ENCODE results near the gene CD7. TPM values are rescaled to one million over a fixed set of nuclear protein-coding genes. Genes with fewer than 3 reads are reported as not detected.

CD7 gene
- total RNA-seq, 1 donor from 2014 or later = 0.52 TPM

DNA sequence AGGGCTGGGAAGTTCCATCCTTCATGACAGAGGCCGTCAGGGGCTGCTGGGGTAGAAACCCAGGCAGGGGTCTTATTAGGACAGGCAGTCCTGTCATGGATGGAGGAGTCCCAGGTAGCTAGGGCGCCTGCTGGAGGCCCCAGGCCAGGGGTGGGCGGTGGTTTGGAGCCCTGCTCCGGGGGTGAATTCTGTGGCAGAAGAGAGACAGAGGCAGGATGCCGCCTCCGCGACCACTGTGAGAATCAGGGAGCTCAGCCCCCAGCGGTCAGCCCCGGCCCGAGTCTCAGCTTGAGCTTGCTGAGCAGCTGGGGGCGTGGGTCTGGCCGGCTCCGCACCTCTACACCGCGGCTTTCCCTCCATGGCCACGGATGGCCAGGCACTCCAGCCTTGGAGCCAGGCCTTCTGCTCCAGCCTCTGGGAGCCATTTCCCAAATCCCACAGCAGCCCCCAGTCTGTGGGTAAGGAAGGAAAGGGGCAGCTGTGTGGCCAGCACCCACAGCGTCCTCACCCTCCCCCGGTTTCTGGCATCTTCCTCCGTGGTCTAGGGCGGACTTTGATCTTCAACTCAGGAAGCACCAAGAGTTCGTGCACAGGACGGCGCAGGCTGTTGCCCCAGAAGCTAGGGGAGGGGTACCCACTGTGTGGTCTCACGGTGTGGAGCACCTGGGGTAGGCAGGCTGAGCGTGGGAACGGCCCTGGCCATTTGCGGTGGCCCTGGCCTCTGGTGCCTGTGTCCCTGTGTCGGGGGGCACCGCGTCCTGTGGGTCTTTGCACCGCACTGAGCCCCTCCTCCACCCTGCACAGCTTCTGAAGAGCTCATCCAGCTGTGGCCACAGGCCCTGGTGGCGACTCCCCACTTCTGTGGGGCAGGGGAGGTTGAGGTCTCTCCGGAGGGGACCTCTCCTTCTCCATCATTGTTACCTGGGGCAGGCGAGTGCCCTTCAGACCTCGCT, 14.1 kb downstream of the CD7 start:
- Histone ChIP-seq H3K4me3 (ENCODE audit: low read length in 3 of 3) (no peak overlapping the region), H3K9me3 (ENCODE audit: control insufficient read depth in 3 of 3, low read length in 3 of 3) (no peaks in the 10 kb centered on the region), H3K36me3 (ENCODE audit: control insufficient read depth in 3 of 3, insufficient read depth in 3 of 3, low read length in 3 of 3) (no peaks in the 10 kb centered on the region), H3K27ac (ENCODE audit: low read depth, low read length) (no peak overlapping the region), H3K9ac (ENCODE audit: low read depth in 1 of 3, low read length in 3 of 3) (no peak overlapping the region), H3K4me1 (ENCODE audit: control insufficient read depth in 3 of 3, insufficient read depth in 3 of 3, low read length in 3 of 3) (peaks cover 8 to 18% (median 9%) of the 10 kb centered on the region in 3 donors), H3K27me3 (ENCODE audit: control insufficient read depth in 3 of 3, insufficient read depth in 3 of 3, low read length in 3 of 3) (no peaks in the 10 kb centered on the region)

DNA sequence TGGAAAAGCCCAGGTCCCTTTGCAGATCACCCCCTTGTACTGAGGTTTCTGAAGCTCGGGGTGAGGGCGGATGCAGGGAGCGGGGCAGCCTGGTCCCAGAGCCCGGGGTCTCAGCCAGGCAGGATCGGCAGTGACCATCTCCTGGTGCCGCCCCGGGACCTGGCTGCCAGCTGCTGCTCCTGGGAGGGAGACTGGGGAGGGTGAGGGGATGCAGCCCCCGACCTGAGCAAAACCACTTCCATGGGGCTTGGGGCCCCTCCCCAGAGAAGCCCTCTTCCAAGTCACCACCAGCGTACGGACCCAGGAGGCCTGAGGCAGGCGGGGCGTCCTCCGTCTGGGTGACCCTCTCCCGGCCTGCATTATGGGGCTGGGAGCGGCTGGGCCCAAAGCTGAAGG, 14.8 kb downstream of the CD7 start:
- H3K9me3 ChIP-seq (ENCODE audit: control insufficient read depth in 3 of 3, low read length in 3 of 3) = no peaks in the 10 kb centered on the region
- no peaks in the 10 kb centered on the region for H3K36me3 ChIP-seq (ENCODE audit: control insufficient read depth in 3 of 3, insufficient read depth in 3 of 3, low read length in 3 of 3)
- H3K4me3 ChIP-seq (ENCODE audit: low read length in 3 of 3) = no peak overlapping the region
- H3K4me1 ChIP-seq (ENCODE audit: control insufficient read depth in 3 of 3, insufficient read depth in 3 of 3, low read length in 3 of 3) = peaks cover 16 to 25% (median 16%) of the 10 kb centered on the region in 3 donors
- H3K27me3 ChIP-seq (ENCODE audit: control insufficient read depth in 3 of 3, insufficient read depth in 3 of 3, low read length in 3 of 3) = no peaks in the 10 kb centered on the region
- no peak overlapping the region for H3K27ac ChIP-seq (ENCODE audit: low read depth, low read length)
- no peak overlapping the region for H3K9ac ChIP-seq (ENCODE audit: low read depth in 1 of 3, low read length in 3 of 3)

DNA sequence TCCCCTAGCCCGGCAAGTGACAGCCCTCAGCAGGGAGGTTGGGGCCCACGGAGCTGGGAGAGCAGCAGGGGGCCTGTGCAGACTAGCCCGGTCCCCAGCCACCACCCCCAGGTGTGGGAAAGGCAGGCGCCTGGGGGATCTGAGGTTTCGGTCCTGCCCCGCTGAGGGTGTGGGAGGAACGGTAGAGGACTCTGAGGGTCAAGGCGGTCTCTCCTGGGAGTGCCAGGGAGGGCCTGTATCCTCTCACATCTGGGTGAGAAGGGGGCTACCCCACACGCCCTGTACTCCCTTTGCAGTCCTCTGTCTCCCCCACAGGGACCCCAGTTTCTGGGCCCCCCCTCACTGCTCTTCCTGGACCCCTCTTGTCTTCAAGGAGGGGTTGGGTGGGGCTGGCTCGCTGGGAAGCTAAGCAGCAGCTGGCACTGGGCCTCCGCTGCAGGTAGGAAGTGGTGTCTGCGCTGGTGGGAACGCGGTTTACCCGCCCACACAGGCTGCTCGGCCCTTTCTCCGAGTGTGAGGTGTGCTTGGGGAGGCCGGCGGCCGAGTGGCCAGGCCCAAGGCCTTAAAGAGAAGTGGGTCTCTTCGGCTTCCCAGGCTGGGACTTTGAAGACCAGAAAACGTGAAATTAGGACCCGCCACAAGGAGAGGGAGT, 15.4 kb downstream of the CD7 start:
- Histone ChIP-seq H3K27me3 (ENCODE audit: control insufficient read depth in 3 of 3, insufficient read depth in 3 of 3, low read length in 3 of 3) (no peaks in the 10 kb centered on the region), H3K9ac (ENCODE audit: low read depth in 1 of 3, low read length in 3 of 3) (no peak overlapping the region), H3K9me3 (ENCODE audit: control insufficient read depth in 3 of 3, low read length in 3 of 3) (no peaks in the 10 kb centered on the region), H3K27ac (ENCODE audit: low read depth, low read length) (no peak overlapping the region), H3K36me3 (ENCODE audit: control insufficient read depth in 3 of 3, insufficient read depth in 3 of 3, low read length in 3 of 3) (no peaks in the 10 kb centered on the region), H3K4me3 (ENCODE audit: low read length in 3 of 3) (no peak overlapping the region), H3K4me1 (ENCODE audit: control insufficient read depth in 3 of 3, insufficient read depth in 3 of 3, low read length in 3 of 3) (peaks cover 21 to 31% (median 22%) of the 10 kb centered on the region in 3 donors)

DNA sequence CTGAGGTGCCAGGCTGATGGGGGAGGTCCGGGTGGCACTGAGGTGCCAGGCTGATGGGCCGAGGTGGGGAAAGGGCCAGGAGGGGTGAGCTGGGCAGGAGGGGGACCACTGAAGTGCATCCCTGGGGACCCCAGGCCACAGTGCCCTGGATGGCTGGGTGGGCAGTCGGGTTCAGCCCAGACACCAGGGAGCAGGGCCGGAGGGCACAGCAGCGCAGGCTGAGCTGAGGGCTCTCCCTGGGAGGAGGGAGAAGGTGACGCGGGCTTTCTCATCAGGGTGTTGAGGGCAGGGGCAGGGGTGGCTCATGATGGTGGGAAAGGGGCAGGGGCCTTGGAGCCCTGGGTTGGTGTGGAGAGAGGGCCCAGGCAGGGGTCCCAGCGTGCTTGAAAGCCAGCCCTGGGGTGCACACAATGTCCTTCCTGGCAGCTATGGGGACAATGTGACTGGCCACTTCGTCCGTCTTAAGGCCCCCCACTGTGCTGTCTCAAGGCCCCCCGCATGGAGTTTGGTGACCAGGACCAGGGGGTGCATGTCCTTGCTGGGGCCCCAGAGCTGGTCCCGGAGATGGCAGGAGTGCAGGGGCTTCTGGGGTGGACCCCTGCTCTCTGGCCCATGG, 16.0 kb downstream of the CD7 start:
- no peak overlapping the region for H3K9ac ChIP-seq (ENCODE audit: low read depth in 1 of 3, low read length in 3 of 3)
- no peaks in the 10 kb centered on the region for H3K36me3 ChIP-seq (ENCODE audit: control insufficient read depth in 3 of 3, insufficient read depth in 3 of 3, low read length in 3 of 3)
- H3K4me1 ChIP-seq (ENCODE audit: control insufficient read depth in 3 of 3, insufficient read depth in 3 of 3, low read length in 3 of 3) = peaks cover 25 to 37% (median 26%) of the 10 kb centered on the region in 3 donors
- H3K4me3 ChIP-seq (ENCODE audit: low read length in 3 of 3) = no peak overlapping the region
- H3K27ac ChIP-seq (ENCODE audit: low read depth, low read length) = no peak overlapping the region
- no peaks in the 10 kb centered on the region for H3K9me3 ChIP-seq (ENCODE audit: control insufficient read depth in 3 of 3, low read length in 3 of 3)
- H3K27me3 ChIP-seq (ENCODE audit: control insufficient read depth in 3 of 3, insufficient read depth in 3 of 3, low read length in 3 of 3) = no peaks in the 10 kb centered on the region

DNA sequence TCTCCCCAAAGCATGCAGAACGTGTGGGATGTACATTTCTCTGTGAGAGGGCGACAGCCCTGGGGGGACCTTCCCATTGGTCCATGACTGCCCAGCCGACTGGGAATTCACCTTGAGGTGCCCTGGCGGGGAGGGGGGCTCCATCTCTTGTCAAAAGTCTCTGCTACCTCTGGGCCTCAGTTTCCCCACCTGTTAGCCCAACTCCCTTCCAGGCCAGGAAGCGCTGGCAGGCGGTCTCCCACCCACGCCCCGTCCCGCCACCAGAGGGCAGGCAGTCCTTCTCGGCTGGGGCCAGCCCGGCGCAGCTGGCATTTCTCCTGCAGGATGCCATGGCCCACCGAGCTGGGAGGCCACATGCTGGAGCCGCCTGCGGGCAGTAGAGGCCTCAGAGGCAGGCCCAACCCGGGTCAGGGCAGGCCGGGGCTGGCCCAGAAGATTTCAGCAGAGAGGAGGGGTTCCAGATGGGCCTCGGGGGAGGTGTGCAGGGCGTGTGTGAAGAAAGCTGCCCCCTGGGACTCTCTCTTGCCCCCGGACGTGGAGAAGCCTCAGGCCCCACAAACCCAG, 16.6 kb downstream of the CD7 start:
- no peaks in the 10 kb centered on the region for H3K27me3 ChIP-seq (ENCODE audit: control insufficient read depth in 3 of 3, insufficient read depth in 3 of 3, low read length in 3 of 3)

DNA sequence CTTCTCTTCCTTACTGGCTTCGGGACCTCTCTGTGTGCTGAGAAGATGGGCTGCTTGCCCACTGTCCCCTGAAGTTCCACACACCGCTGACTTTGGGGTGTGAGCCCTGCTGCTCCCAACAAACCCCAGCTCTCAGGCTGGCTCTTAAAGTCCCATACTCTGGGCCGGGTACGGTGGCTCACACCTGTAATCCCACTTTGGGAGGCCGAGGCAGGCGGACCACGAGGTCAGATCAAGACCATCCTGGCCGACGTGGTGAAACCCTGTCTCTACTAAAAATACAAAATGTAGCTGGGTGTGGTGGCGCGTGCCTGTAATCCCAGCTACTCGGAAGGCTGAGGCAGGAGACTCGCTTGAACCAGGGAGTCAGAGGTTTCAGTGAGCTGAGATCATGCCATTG, 17.2 kb downstream of the CD7 start:
- Histone ChIP-seq H3K27ac (ENCODE audit: low read depth, low read length) (no peak overlapping the region), H3K27me3 (ENCODE audit: control insufficient read depth in 3 of 3, insufficient read depth in 3 of 3, low read length in 3 of 3) (no peaks in the 10 kb centered on the region), H3K4me3 (ENCODE audit: low read length in 3 of 3) (no peak overlapping the region), H3K36me3 (ENCODE audit: control insufficient read depth in 3 of 3, insufficient read depth in 3 of 3, low read length in 3 of 3) (no peaks in the 10 kb centered on the region), H3K9me3 (ENCODE audit: control insufficient read depth in 3 of 3, low read length in 3 of 3) (no peaks in the 10 kb centered on the region), H3K9ac (ENCODE audit: low read depth in 1 of 3, low read length in 3 of 3) (no peak overlapping the region), H3K4me1 (ENCODE audit: control insufficient read depth in 3 of 3, insufficient read depth in 3 of 3, low read length in 3 of 3) (peaks cover 25 to 45% (median 28%) of the 10 kb centered on the region in 3 donors)

More for the DNA sequence above, 16.6 kb downstream of the CD7 start:
- Histone ChIP-seq H3K4me1 (ENCODE audit: control insufficient read depth in 3 of 3, insufficient read depth in 3 of 3, low read length in 3 of 3) (peaks cover 25 to 40% (median 28%) of the 10 kb centered on the region in 3 donors), H3K9me3 (ENCODE audit: control insufficient read depth in 3 of 3, low read length in 3 of 3) (no peaks in the 10 kb centered on the region), H3K36me3 (ENCODE audit: control insufficient read depth in 3 of 3, insufficient read depth in 3 of 3, low read length in 3 of 3) (no peaks in the 10 kb centered on the region), H3K27ac (ENCODE audit: low read depth, low read length) (no peak overlapping the region), H3K9ac (ENCODE audit: low read depth in 1 of 3, low read length in 3 of 3) (peak overlapping the region in 1 of 3 donors; percentile 8), H3K4me3 (ENCODE audit: low read length in 3 of 3) (no peak overlapping the region)

DNA sequence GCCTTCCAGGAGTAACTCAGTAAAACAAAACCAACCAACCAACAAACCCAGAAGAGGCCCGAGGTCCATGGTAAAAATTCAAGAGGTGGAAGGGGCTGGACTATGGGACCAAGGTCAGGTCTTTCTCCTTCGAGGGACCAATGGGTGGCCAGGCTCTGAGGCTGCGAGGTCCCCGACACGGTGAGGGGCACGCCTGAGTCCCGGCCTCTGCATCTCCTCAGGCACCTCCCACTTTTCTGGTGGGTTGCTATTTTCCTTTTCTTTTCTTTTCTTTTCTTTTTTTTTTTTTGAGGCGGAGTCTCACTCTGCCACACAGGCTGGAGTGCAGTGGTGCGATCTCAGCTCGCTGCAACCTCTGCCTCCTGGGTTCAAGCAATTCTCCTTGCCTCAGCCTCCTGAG, 18.0 kb downstream of the CD7 start:
- Histone ChIP-seq H3K9ac (ENCODE audit: low read depth in 1 of 3, low read length in 3 of 3) (no peak overlapping the region), H3K27me3 (ENCODE audit: control insufficient read depth in 3 of 3, insufficient read depth in 3 of 3, low read length in 3 of 3) (no peaks in the 10 kb centered on the region), H3K4me1 (ENCODE audit: control insufficient read depth in 3 of 3, insufficient read depth in 3 of 3, low read length in 3 of 3) (peaks cover 27 to 51% (median 30%) of the 10 kb centered on the region in 3 donors), H3K4me3 (ENCODE audit: low read length in 3 of 3) (no peak overlapping the region), H3K27ac (ENCODE audit: low read depth, low read length) (peak overlapping the region; percentile 90), H3K36me3 (ENCODE audit: control insufficient read depth in 3 of 3, insufficient read depth in 3 of 3, low read length in 3 of 3) (no peaks in the 10 kb centered on the region), H3K9me3 (ENCODE audit: control insufficient read depth in 3 of 3, low read length in 3 of 3) (no peaks in the 10 kb centered on the region)

DNA sequence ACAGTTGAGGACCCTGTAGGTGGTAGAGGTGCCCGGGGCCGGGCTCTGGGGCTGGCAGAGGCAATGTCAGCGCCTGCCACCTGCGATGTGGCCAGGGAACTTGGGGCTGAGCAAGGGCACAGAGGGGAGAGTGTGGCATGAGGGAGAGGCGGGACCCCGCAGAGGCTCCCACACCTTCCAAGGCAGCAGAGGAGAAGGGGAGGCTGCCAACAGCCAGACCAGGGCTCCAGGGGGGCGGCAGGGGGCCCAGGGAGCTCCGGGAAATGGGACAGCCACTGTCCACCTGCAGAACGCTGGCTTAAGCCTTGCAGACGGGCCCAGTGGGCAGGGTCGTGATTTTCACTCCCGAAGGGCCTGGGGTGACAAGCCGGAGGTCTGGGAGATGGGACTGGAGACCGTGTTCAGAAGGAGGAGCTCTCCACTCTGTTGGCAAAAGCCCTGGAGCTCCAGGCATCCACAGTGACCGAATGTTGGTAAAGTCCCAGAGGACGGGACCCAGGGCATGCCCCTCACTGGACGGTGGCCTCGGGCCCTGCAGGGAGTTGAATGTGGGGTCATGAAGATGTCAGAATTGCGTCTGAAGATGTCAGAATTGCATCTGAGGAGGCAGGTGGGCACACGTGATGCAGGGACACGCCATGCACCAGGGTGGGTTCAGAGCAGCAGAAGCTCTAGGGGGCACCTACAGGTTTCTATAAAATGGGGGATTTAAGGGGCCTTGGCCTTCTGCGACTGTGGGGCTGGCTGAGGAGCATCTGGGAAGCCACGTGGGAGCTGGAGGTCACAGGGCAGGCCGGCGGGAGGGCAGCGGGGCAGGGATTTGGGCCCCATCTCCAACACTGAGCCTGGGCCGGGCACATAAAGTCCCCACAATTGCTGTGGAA, 18.6 kb downstream of the CD7 start:
- peak overlapping the region; percentile 90 for H3K27ac ChIP-seq (ENCODE audit: low read depth, low read length)
- no peaks in the 10 kb centered on the region for H3K27me3 ChIP-seq (ENCODE audit: control insufficient read depth in 3 of 3, insufficient read depth in 3 of 3, low read length in 3 of 3)
- H3K36me3 ChIP-seq (ENCODE audit: control insufficient read depth in 3 of 3, insufficient read depth in 3 of 3, low read length in 3 of 3) = no peaks in the 10 kb centered on the region
- peak overlapping the region; percentile 75 to 88 (median 80) for H3K9ac ChIP-seq (ENCODE audit: low read depth in 1 of 3, low read length in 3 of 3)
- H3K4me1 ChIP-seq (ENCODE audit: control insufficient read depth in 3 of 3, insufficient read depth in 3 of 3, low read length in 3 of 3) = peaks cover 33 to 57% (median 35%) of the 10 kb centered on the region in 3 donors
- no peaks in the 10 kb centered on the region for H3K9me3 ChIP-seq (ENCODE audit: control insufficient read depth in 3 of 3, low read length in 3 of 3)
- peak overlapping the region; percentile 80 to 83 (median 82) for H3K4me3 ChIP-seq (ENCODE audit: low read length in 3 of 3)
